Cerebellar nuclear complex (tissue), 1 donor: Measurements from ENCODE around the gene PRMT7.

Source experiments
- DNase-seq, 2 experiments: peaks; one replicate each; lab custom pipeline; 2025; lab: John Stamatoyannopoulos, UW

PRMT7 gene

GRCh38 chr16:68306633-68307032, 4.2 kb upstream of the PRMT7 start:
- no peak for DNase-seq

- DNase-seq: no peak
These were observed 1.0 kb upstream of the PRMT7 start for GRCh38 chr16:68309799-68310198.

GRCh38 chr16:68310437-68310773, 414 bp upstream of the PRMT7 start:
- DNase-seq: no peak

- DNase-seq: no peak
These were observed 2.3 kb downstream of the PRMT7 start for GRCh38 chr16:68313116-68313515.

- DNase-seq: no peak
These were observed 8.5 kb downstream of the PRMT7 start for GRCh38 chr16:68319185-68319908.

GRCh38 chr16:68324336-68324735, 13.5 kb downstream of the PRMT7 start:
- no peak for DNase-seq

- no peak for DNase-seq
These were observed 14.1 kb downstream of the PRMT7 start for GRCh38 chr16:68324780-68325357.

GRCh38 chr16:68328151-68328859, 17.5 kb downstream of the PRMT7 start:
- DNase-seq: peak; percentile 88 to 92

- DNase-seq: no peak
These were observed 18.1 kb downstream of the PRMT7 start for GRCh38 chr16:68328860-68329390.

- no peak for DNase-seq
These were observed 21.1 kb downstream of the PRMT7 start for GRCh38 chr16:68331879-68332410.

- no peak for DNase-seq
These were observed 21.7 kb downstream of the PRMT7 start for GRCh38 chr16:68332411-68333121.

GRCh38 chr16:68335175-68335574, 24.4 kb downstream of the PRMT7 start:
- DNase-seq: no peak

- no peak for DNase-seq
These were observed 27.7 kb downstream of the PRMT7 start for GRCh38 chr16:68338326-68339119.

GRCh38 chr16:68339214-68339613, 28.4 kb downstream of the PRMT7 start:
- DNase-seq: no peak

- DNase-seq: no peak
These were observed 31.8 kb downstream of the PRMT7 start for GRCh38 chr16:68342620-68343019.

- DNase-seq: no peak
These were observed 32.3 kb downstream of the PRMT7 start for GRCh38 chr16:68343137-68343536.

- DNase-seq: no peak
These were observed 33.4 kb downstream of the PRMT7 start for GRCh38 chr16:68344252-68344651.

- DNase-seq: no peak
These were observed 34.6 kb downstream of the PRMT7 start for GRCh38 chr16:68345351-68345810.

GRCh38 chr16:68345958-68346635, 35.3 kb downstream of the PRMT7 start:
- DNase-seq: no peak

GRCh38 chr16:68346892-68347480, 36.2 kb downstream of the PRMT7 start:
- no peak for DNase-seq
